OCI-M1 (cell line): Measurements from ENCODE around the gene TP73.
"Not testable (repeated sequence)": the region's sequence is repeated elsewhere in the genome, so short reads cannot be mapped to it uniquely, and the experiment has no call there.

Experiments
- DNase-seq: peaks from one replicate; lab custom pipeline; 2025; lab: John Stamatoyannopoulos, UW

Gene TP73

GRCh38 chr1:3744646-3745045 is 92.3 kb downstream of the TP73 start:
- no peak for DNase-seq

- DNase-seq = no peak
These were observed 92.8 kb downstream of the TP73 start for GRCh38 chr1:3745071-3745470.

GRCh38 chr1:3745590-3746381 is 93.5 kb downstream of the TP73 start:
- no peak for DNase-seq

GRCh38 chr1:3746389-3746829 is 94.1 kb downstream of the TP73 start:
- DNase-seq = no peak

- peak; percentile 91 for DNase-seq
These were observed 94.7 kb downstream of the TP73 start for GRCh38 chr1:3746830-3747521.

- DNase-seq = no peak
These were observed 95.2 kb downstream of the TP73 start for GRCh38 chr1:3747522-3747848.

- DNase-seq = no peak
These were observed 95.6 kb downstream of the TP73 start for GRCh38 chr1:3747903-3748302.

GRCh38 chr1:3748316-3748900 is 96.1 kb downstream of the TP73 start:
- not testable (repeated sequence) for DNase-seq

- no peak for DNase-seq
These were observed 97.2 kb downstream of the TP73 start for GRCh38 chr1:3749512-3749911.

- peak; percentile 72 for DNase-seq
These were observed 98.4 kb downstream of the TP73 start for GRCh38 chr1:3750741-3751140.

GRCh38 chr1:3752400-3752945 is 100.2 kb downstream of the TP73 start, which contains the start of gene CCDC27:
Gene CCDC27 (plus strand): TSS chr1:3752450. CDS start chr1:3752482, 32 bp downstream.
- no peak for DNase-seq

GRCh38 chr1:3753656-3754454 is 101.5 kb downstream of the TP73 start:
- no peak for DNase-seq

- DNase-seq = no peak
These were observed 104.1 kb downstream of the TP73 start for GRCh38 chr1:3756394-3756793.

- no peak for DNase-seq
These were observed 106.8 kb downstream of the TP73 start for GRCh38 chr1:3759164-3759563.

- DNase-seq = peak; percentile 13
These were observed 107.5 kb downstream of the TP73 start for GRCh38 chr1:3759796-3760195.

- DNase-seq = no peak
These were observed 109.1 kb downstream of the TP73 start for GRCh38 chr1:3761296-3762010.

- DNase-seq = no peak
These were observed 110.0 kb downstream of the TP73 start for GRCh38 chr1:3762151-3762872.

- no peak for DNase-seq
These were observed 110.5 kb downstream of the TP73 start for GRCh38 chr1:3762873-3763228.

GRCh38 chr1:3763351-3764125 is 111.2 kb downstream of the TP73 start:
- no peak for DNase-seq
